Measurements from ENCODE around the gene PGM5.
A peak's percentile ranks its signal among the peaks of the same experiment; 100 is the strongest.

PGM5 gene

DNA sequence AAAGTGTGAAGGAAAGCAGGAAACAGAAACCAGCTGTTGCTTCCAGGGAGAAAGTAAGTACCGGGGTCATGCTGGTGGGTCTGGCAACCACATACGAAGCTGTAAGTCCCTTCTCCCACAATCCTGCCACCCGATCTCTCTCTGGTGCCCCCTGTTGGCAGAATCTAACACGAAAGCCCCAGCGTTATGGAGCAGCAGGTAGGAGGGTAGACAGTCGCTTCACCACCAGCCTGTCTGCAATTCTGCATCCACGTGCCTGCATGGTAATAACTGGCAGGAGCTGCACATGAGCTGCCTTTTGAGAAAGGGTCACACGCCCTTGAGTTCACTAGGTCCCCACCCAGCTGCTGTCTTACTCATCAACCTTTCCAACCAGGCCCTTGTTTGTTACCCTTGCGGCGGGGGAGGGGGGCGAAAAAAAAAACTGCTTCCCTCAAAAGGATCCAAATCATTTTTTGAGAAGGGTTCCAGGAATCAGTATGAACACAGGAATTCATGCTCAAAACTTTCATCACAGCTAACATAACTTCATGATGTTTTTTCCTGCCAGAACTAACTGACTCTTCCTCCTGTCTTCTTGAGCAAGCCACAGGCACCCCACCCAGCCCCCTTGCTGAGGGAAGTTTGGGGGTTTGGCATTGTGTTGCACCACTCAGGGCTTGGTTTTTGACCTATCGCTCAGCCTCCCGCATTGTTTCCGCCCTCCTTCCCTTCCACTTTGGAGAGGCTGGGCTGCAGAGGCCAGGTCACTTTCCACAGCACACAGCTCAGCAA lies 203.8 kb downstream of the PGM5 start:
- H3K4me2 ChIP-seq (ENCODE audit: low read depth, low read length, poor library complexity, severe bottlenecking): no peak overlapping the region
- no peaks in the 10 kb centered on the region for H4K20me1 ChIP-seq (ENCODE audit: insufficient read depth, low read length, poor library complexity, severe bottlenecking)
- H3K27me3 ChIP-seq (ENCODE audit: insufficient read depth, low read length, poor library complexity, severe bottlenecking): no peaks in the 10 kb centered on the region
- TF ChIP-seq EZH2phosphoT487 (IDR thresholded peaks at IDR 0.05; ENCODE audit: borderline replicate concordance): no peak
- TF ChIP-seq CTCF (conservative IDR thresholded peaks at IDR 0.05; ENCODE audit: low read length): peak; percentile 74
- no peak overlapping the region for H3K9ac ChIP-seq (ENCODE audit: low read depth, low read length, poor library complexity, severe bottlenecking)
- peak overlapping the region; percentile 45; the same call in 1 of the 2 replicates for H2AFZ ChIP-seq (ENCODE audit: low read length)
- no peaks in the 10 kb centered on the region for H3K36me3 ChIP-seq (ENCODE audit: insufficient read depth, low read length)
- no peaks in the 10 kb centered on the region for H3K9me2 ChIP-seq (replicated peaks; ENCODE audit: low read depth, low read length)
- H3K79me2 ChIP-seq (ENCODE audit: insufficient read depth, low read length): no peaks in the 10 kb centered on the region
- no peaks in the 10 kb centered on the region for H3F3A ChIP-seq (ENCODE audit: low read depth)
- H3K4me1 ChIP-seq (ENCODE audit: insufficient read depth, low read length, poor library complexity, severe bottlenecking): no peaks in the 10 kb centered on the region
- no peaks in the 10 kb centered on the region for H3K9me3 ChIP-seq (ENCODE audit: insufficient read depth, low read depth, low read length)
- H3K4me3 ChIP-seq (ENCODE audit: low read length, poor library complexity, severe bottlenecking): no peak overlapping the region

- H3K4me1 ChIP-seq (ENCODE audit: insufficient read depth, low read length, poor library complexity, severe bottlenecking): no peaks in the 10 kb centered on the region
- H3K9ac ChIP-seq (ENCODE audit: low read depth, low read length, poor library complexity, severe bottlenecking): no peak overlapping the region
- H4K20me1 ChIP-seq (ENCODE audit: insufficient read depth, low read length, poor library complexity, severe bottlenecking): no peaks in the 10 kb centered on the region
- TF ChIP-seq EZH2phosphoT487 (IDR thresholded peaks at IDR 0.05; ENCODE audit: borderline replicate concordance) (no peak), CTCF (conservative IDR thresholded peaks at IDR 0.05; ENCODE audit: low read length) (no peak)
- no peaks in the 10 kb centered on the region for H3K79me2 ChIP-seq (ENCODE audit: insufficient read depth, low read length)
- H3K9me3 ChIP-seq (ENCODE audit: insufficient read depth, low read depth, low read length): no peaks in the 10 kb centered on the region
- no peaks in the 10 kb centered on the region for H3K9me2 ChIP-seq (replicated peaks; ENCODE audit: low read depth, low read length)
- H3K4me2 ChIP-seq (ENCODE audit: low read depth, low read length, poor library complexity, severe bottlenecking): no peak overlapping the region
- no peak overlapping the region for H3K4me3 ChIP-seq (ENCODE audit: low read length, poor library complexity, severe bottlenecking)
- H3K27me3 ChIP-seq (ENCODE audit: insufficient read depth, low read length, poor library complexity, severe bottlenecking): no peaks in the 10 kb centered on the region
- H3K36me3 ChIP-seq (ENCODE audit: insufficient read depth, low read length): no peaks in the 10 kb centered on the region
- no peak overlapping the region for H2AFZ ChIP-seq (ENCODE audit: low read length)
- H3F3A ChIP-seq (ENCODE audit: low read depth): no peaks in the 10 kb centered on the region
These were observed 206.1 kb downstream of the PGM5 start for GRCh38 chr9:68562461-68562860.

- no peaks in the 10 kb centered on the region for H4K20me1 ChIP-seq (ENCODE audit: insufficient read depth, low read length, poor library complexity, severe bottlenecking)
- H3K36me3 ChIP-seq (ENCODE audit: insufficient read depth, low read length): no peaks in the 10 kb centered on the region
- no peaks in the 10 kb centered on the region for H3K27me3 ChIP-seq (ENCODE audit: insufficient read depth, low read length, poor library complexity, severe bottlenecking)
- TF ChIP-seq EZH2phosphoT487 (IDR thresholded peaks at IDR 0.05; ENCODE audit: borderline replicate concordance): no peak
- no peak for TF ChIP-seq CTCF (conservative IDR thresholded peaks at IDR 0.05; ENCODE audit: low read length)
- no peaks in the 10 kb centered on the region for H3K4me1 ChIP-seq (ENCODE audit: insufficient read depth, low read length, poor library complexity, severe bottlenecking)
- H3K9me2 ChIP-seq (replicated peaks; ENCODE audit: low read depth, low read length): no peaks in the 10 kb centered on the region
- no peak overlapping the region for H3K9ac ChIP-seq (ENCODE audit: low read depth, low read length, poor library complexity, severe bottlenecking)
- H3K9me3 ChIP-seq (ENCODE audit: insufficient read depth, low read depth, low read length): no peaks in the 10 kb centered on the region
- H3F3A ChIP-seq (ENCODE audit: low read depth): no peaks in the 10 kb centered on the region
- no peak overlapping the region for H3K4me3 ChIP-seq (ENCODE audit: low read length, poor library complexity, severe bottlenecking)
- no peaks in the 10 kb centered on the region for H3K79me2 ChIP-seq (ENCODE audit: insufficient read depth, low read length)
- no peak overlapping the region for H2AFZ ChIP-seq (ENCODE audit: low read length)
- no peak overlapping the region for H3K4me2 ChIP-seq (ENCODE audit: low read depth, low read length, poor library complexity, severe bottlenecking)
These were observed 211.2 kb downstream of the PGM5 start for GRCh38 chr9:68567565-68567964.
